ENCODE measurements around the gene JPH3.
A peak's percentile ranks its signal among the peaks of the same experiment; 100 is the strongest.

Gene JPH3

GRCh38 chr16:87602001-87602775, at the start of gene JPH3:
TSS of gene JPH3 (plus strand) at chr16:87602508. CDS start at chr16:87603147, 639 bp downstream.
- peak; percentile 49 for DNase-seq

GRCh38 chr16:87552772-87553573, 49.3 kb upstream of the JPH3 start:
- DNase-seq: no peak

- DNase-seq: no peak
Measured at GRCh38 chr16:87554754-87555427, 47.4 kb upstream of the JPH3 start.

GRCh38 chr16:87555647-87556046, 46.7 kb upstream of the JPH3 start:
- DNase-seq: no peak

- DNase-seq: no peak
Measured at GRCh38 chr16:87556941-87557459, 45.3 kb upstream of the JPH3 start.

- DNase-seq: no peak
Measured at GRCh38 chr16:87558682-87559081, 43.6 kb upstream of the JPH3 start.

GRCh38 chr16:87559945-87560344, 42.4 kb upstream of the JPH3 start:
- DNase-seq: no peak

GRCh38 chr16:87560428-87561199, 41.7 kb upstream of the JPH3 start:
- DNase-seq: peak; percentile 26

- DNase-seq: no peak
Measured at GRCh38 chr16:87561200-87562105, 40.9 kb upstream of the JPH3 start.

GRCh38 chr16:87562201-87562600, 40.1 kb upstream of the JPH3 start:
- DNase-seq: peak; percentile 90

- no peak for DNase-seq
Measured at GRCh38 chr16:87563022-87563421, 39.3 kb upstream of the JPH3 start.

GRCh38 chr16:87563714-87564523, 38.4 kb upstream of the JPH3 start:
- DNase-seq: no peak

- no peak for DNase-seq
Measured at GRCh38 chr16:87564524-87564778, 37.9 kb upstream of the JPH3 start.

GRCh38 chr16:87569601-87570571, 32.4 kb upstream of the JPH3 start:
- DNase-seq: peak; percentile 26

GRCh38 chr16:87570572-87570937, 31.8 kb upstream of the JPH3 start:
- DNase-seq: peak; percentile 26

GRCh38 chr16:87570938-87571867, 31.1 kb upstream of the JPH3 start:
- peak; percentile 65 for DNase-seq

- no peak for DNase-seq
Measured at GRCh38 chr16:87571868-87572244, 30.5 kb upstream of the JPH3 start.

- no peak for DNase-seq
Measured at GRCh38 chr16:87572959-87573358, 29.3 kb upstream of the JPH3 start.

Measured in NCI-H69 (cell line).